Measurements from ENCODE around the gene PCDHGB2.
A peak's percentile ranks its signal among the peaks of the same experiment; 100 is the strongest.
"Not testable (repeated sequence)": the region's sequence is repeated elsewhere in the genome, so short reads cannot be mapped to it uniquely, and the experiment has no call there.

The PCDHGB2 gene

DNA sequence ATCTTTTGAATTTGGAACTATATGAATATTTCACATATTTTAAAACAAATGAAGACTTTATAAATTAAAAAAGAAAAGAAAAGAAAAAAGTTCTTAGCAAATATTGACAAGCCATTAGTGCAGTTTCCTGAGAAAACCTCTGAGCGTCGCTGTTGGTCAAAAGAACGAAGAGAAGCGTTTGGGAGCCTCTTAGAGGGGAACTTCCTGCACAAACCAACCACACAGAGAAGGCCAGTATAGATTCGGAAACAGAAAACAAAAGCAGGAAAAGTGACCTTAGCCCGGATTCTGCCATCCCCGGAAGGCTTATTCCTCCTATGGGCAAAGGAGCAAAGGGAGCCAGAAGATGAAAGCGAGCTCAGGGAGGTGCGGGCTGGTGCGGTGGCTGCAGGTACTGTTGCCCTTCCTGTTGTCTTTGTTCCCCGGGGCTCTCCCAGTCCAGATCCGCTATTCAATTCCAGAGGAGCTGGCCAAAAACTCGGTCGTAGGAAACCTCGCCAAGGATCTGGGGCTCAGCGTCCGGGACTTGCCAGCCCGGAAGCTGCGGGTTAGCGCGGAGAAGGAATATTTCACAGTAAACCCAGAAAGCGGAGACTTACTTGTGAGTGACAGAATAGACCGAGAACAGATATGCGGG, at the start of gene PCDHGB2:
Gene PCDHGB2 (plus strand): TSS at position 205 of the 637 bp plus-strand sequence. CDS start 142 bp downstream, at position 347.
- peak; percentile 30 for DNase-seq (ENCODE audit: low spot score)

DNA sequence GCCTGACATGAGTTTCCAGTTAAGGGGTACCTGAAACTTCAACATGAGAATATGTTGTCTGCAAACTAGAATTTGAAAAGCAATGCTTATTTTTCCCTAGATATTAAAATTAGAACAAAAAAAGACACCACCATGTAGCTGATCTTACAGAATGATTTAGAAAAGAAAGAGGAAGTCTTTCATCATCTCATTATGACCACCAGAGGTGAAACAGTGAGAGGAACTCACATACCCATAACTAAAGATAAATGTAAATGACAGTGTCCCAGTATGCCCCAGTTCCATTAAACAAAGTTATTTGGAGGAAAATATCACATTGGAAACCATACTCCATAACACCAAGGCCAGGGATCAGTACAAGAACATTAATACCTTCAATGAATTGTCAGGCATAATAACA, 46.1 kb upstream of the PCDHGB2 start:
- DNase-seq (ENCODE audit: low spot score): no peak

DNA sequence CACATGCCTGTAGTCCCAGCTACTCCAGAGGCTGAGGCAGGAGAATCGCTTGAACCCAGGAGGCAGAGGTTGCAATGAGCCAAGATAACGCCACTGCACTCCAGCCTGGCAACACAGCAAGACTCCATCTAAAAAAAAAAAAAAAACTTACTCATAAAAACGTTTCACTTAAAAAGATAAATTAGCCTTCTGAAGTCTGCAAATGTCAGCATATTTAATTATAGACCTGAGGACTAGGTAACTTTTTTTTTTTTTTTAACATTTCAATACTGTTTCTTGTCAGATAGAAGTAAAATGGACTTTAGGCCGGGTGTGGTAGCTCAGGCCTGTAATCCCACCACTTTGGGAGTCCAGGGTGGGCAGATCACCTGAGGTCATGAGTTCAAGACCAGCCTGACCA, 42.8 kb upstream of the PCDHGB2 start:
- DNase-seq (ENCODE audit: low spot score): not testable (repeated sequence)

DNA sequence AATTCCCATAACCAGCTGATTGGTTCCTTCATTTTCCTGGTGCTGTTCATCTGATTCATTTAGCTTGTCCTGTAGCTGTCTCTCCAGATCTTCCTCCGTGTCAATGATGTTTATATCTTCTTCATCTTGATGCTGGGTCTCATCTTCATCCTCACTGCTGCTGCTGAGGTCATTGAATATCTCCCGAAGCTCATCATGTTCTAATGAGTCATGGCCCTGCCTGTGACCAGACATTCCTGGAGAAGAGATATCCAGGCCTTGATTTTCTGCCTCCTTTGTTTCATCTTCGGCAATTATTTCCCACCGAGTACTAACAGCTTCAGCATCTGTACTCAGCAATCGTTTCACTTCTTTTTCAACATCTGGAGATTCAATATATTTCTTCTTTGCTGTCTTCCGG, 40.6 kb upstream of the PCDHGB2 start:
- DNase-seq (ENCODE audit: low spot score): no peak

DNA sequence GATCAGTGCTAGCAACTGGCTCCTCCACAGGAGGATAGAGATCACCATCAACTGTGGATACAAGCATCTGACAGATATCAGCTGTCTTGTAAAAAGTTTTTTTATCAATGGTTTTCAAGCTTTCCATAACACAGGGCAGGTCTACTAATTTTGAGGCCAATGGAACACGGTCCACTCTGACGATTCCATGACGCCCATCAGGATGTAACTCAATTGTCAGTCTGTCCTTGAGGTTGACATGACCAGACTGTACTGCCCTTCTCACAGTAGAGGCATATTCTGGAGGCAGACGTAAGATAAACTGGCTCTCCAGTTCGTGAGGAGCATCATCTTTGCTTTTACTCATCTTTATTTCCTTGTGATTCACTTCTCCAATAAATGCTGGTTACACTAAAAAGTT, 40.1 kb upstream of the PCDHGB2 start:
- no peak for DNase-seq (ENCODE audit: low spot score)

DNA sequence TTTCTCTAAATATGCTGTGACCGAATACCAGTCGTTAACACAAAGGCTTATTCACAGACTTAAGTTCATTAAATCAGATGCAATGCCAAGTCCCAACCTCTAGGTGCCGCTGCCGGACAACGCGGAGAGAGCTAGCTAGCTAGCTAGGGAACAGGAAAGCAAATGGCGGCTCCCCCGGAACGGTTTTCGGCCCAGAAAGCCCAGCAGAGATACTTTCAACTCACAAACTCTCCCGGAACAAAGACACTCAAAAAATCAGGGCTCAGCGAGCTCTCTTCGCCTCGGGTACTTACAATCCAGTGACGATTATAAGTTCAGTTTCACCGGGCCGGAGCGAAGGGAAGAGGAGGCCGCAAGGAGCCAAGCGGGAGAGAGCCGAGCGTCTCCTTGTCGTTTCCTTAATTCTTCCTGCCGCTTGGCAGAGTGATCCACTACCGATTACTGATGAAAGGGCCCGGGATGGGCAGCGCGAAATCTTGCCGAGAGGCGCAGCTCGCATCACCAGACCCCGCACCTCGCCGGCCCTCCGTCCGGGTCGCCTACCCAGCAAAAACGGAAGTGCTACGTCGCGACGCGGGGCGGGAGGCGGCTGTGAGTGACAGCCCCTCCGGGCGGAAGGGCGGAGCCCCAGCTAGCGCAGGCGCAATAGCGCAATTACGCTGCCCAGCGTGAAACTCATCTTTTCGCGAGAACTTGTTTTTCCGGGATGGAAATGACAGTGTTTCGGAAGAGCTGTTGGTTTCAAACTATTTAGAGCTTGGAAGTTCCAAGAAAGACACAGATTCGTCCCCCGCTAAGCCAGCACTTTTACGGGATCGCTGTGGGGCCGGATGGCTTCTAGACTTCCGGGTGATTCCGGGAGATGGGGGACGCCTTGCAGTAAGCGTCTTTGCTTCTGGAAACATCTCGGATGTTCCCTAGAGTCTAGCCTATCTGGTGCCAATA, 39.3 kb upstream of the PCDHGB2 start, which contains the start of gene TAF7:
Gene TAF7 (minus strand): TSS at position 560 of the 945 bp plus-strand sequence. CDS start 740 bp downstream, outside the sequence.
- DNase-seq (ENCODE audit: low spot score): peak; percentile 91

DNA sequence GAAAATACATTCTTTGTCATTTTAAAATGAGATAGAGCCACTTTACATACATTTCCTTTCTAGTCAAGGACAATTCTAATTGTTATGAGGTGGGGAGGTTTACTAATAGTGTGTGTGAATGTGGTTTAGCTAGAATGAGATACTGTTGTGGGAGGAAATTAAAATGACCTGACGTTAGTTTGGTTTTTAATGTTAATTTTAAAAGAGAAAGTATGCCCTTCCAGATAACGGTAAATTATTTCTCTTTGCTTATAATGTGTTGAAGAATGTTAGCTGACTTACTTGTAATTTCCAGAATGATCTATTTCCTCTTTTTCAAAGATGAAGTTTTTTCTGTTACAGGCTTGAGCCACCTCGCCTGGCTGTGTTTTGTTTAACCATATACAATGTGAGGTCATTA, 37.5 kb upstream of the PCDHGB2 start:
- no peak for DNase-seq (ENCODE audit: low spot score)

DNA sequence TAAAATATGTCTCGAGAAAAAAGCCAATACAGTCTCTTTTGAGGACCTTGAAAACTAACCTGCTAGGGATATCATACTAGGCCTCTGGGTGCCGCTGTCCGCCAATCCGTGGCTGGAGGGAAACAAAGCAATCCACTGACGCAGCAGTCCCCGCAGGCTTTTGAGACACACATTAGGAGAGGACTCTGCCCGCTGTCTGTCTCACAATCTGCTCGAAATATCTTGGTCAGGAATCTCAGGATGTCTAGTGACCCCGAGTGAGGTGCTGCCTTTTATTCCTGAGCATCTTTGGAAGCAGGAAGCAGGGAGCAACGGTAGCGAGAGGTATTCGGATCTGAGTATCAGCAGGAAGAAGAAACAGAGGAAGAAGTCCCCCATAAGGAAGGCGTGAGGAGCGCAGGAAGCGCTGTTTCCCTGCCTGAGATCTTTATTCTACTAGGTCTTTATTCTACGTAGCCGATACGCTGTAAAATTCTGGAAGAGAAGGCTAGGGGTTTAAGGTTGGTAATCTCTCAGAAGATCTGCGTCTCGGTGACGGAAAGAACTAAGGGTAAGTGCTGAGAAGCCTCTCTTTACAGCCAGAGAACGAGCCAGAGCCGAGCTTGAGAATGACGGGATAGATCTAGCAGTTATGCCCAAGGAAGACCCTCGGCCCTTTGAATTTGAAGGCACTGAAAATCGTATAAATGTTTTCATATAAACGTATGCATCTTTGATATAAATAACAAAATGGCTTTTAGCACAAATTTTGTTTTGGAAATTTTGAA, 33.5 kb upstream of the PCDHGB2 start:
- peak; percentile 62 for DNase-seq (ENCODE audit: low spot score)

DNA sequence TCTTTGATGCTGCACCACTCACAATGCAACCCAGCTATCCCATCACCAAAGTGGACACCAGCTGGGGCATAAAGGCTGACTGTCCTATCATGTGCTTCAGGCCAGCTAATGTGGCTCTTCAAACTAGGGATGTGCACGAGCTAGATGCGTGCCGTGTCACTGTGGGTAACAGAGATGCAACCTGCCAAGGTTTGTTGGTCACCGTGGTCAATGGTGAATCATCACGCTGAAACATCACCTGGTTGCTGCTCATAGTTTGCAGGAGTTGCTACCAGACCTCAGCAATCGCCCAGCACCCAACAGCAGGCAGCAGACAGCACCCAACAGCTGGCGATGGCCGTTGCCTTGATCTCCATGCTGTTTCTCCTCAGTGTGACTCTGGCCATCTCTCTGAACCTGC, 31.6 kb upstream of the PCDHGB2 start:
- no peak for DNase-seq (ENCODE audit: low spot score)

DNA sequence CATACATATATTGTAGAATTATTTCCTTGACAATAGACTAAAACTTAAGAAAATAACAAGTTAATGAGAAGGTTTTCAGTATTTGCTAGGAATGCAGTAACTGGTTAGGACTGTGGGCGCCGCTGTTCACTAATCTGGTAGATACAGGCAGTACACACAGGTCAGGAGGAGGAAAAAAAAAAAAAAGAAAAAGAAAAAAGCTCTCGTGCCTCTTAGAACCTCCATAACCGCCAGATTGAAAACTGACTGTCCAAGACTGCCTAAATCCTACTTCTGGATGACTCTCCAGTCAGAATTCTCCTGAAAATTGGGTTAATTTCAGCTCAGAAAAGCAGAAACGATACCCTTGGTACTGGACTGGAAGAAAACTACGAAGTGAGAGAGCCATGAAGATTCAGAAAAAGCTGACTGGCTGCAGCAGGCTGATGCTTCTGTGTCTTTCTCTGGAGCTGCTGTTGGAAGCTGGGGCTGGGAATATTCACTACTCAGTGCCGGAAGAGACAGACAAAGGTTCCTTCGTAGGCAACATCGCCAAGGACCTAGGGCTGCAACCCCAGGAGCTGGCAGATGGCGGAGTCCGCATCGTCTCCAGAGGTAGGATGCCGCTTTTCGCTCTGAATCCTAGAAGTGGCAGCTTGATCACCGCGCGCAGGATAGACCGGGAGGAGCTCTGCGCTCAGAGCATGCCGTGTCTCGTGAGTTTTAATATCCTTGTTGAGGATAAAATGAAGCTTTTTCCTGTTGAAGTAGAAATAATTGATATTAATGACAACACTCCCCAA, 29.3 kb upstream of the PCDHGB2 start, which contains the start of gene PCDHGA1:
Gene PCDHGA1 (plus strand): TSS at position 216 of the 782 bp plus-strand sequence.
- DNase-seq (ENCODE audit: low spot score): no peak

DNA sequence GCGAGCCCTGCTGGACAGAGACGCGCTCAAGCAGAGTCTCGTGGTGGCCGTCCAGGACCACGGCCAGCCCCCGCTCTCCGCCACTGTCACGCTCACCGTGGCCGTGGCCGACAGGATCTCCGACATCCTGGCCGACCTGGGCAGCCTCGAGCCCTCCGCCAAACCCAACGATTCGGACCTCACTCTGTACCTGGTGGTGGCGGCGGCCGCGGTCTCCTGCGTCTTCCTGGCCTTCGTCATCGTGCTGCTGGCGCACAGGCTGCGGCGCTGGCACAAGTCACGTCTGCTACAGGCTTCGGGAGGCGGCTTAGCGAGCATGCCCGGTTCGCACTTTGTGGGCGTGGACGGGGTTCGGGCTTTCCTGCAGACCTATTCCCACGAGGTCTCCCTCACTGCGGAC, 27.2 kb upstream of the PCDHGB2 start:
- DNase-seq (ENCODE audit: low spot score): not testable (repeated sequence)

DNA sequence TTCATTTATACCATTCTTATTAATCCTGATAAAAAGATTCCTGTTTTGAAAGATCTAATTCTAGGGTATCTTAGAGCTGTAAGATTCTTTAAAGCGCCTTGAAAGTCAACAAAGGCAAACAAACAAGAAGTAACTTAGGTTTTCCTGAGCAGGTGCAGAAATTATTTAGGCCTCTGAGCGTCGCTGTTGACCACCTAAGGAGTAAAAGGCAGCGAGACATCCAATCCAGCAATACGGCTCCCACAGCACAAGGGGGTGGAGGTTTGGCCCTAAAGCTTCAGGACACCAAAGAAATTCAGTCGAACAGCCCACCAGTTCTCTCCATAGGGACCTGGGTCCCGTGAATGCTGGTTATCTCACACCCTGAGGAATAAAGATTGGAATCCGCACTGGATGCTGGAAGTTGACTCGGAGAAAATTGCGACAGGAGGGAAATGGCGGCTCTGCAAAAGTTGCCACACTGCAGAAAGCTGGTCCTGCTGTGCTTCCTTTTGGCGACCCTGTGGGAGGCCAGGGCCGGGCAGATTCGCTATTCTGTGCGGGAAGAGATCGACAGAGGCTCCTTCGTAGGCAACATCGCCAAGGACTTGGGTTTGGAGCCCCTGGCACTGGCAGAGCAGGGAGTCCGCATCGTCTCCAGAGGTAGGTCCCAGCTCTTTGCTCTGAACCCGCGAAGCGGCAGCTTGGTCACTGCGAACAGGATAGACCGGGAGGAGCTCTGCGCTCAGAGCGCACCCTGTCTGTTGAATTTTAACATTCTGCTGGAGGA, 21.1 kb upstream of the PCDHGB2 start, which contains the start of gene PCDHGA2:
Gene PCDHGA2 (plus strand): TSS at position 223 of the 769 bp plus-strand sequence.
- no peak for DNase-seq (ENCODE audit: low spot score)

DNA sequence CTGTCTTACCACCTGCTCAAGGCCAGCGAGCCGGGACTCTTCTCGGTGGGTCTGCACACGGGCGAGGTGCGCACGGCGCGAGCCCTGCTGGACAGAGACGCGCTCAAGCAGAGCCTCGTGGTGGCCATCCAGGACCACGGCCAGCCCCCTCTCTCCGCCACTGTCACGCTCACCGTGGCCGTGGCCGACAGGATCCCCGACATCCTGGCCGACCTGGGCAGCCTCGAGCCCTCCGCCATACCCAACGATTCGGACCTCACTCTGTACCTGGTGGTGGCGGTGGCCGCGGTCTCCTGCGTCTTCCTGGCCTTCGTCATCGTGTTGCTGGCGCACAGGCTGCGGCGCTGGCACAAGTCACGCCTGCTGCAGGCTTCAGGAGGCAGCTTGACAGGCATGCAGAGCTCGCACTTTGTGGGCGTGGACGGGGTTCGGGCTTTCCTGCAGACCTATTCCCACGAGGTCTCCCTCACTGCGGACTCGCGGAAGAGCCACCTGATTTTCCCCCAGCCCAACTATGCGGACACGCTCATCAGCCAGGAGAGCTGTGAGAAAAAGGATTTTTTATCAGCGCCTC, 18.9 kb upstream of the PCDHGB2 start:
- DNase-seq (ENCODE audit: low spot score): not testable (repeated sequence)

DNA sequence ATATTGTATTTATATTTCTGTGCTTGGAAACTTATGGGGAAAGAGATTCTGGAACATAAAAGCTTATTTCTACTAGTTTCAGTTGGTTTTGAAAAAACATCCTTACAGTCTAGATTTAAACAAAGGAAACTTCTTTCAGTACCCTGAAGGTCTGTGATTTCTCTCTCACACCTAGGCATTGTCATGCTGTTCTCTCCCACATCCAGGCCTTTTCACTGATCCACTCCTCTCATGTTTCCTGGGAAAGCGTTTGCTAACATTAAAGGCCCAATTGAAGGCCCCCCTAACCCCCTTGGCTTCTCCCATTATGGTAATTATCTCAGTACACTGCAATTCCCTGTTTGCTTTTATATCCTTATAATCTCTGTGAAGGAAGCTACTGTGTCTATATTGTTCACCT, 17.0 kb upstream of the PCDHGB2 start:
- DNase-seq (ENCODE audit: low spot score): no peak

DNA sequence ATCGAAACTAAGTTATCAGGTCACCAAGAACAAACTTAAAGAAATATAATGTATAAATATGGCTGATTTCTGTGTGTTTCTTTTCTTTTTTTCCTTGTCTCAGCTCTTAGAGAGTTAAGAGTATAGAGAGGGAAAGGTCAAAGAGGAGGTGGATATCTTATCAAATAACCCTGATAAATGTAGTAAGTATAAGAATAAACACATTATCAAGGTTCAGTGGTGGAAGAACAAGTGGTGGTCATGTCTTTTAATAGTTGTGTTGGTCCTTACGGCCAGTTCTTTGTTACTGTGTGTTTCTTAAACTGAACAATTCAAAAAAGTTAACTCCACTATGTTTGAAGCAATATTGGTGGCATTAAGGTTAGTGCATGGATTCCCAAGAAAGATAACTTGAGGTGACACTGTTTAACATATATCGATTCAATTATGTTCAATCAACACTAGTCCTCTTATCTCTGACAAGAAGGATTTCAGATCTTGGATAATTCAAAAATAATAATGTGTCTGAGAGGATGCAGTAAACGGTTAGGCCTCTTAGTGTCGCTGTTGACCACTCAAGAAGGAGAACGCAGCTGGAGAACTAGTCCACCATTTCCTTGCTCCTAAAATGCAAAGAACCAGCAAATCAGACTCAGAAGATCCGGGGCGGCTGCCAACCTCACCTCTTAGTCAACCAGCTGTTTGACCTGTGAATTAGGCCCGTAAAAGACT, 16.4 kb upstream of the PCDHGB2 start, which contains the start of gene PCDHGA3:
Gene PCDHGA3 (plus strand): TSS at position 588 of the 711 bp plus-strand sequence. CDS start 205 bp downstream, outside the sequence.
- no peak for DNase-seq (ENCODE audit: low spot score)

DNA sequence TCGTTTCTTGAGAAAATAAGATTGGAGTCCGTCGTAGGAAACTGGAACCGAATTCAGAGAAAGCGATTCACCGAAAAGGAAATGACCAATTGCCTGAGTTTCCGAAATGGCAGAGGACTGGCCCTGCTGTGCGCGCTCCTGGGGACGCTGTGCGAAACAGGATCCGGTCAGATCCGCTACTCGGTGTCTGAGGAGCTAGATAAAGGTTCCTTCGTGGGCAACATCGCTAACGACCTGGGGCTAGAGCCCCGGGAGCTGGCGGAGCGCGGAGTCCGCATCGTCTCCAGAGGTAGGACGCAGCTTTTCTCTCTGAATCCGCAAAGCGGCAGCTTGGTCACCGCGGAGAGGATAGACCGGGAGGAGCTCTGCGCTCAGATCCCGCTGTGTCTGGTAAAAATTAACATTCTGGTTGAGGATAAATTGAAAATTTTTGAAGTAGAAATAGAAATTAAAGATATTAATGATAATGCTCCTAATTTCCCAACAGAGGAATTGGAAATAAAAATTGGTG, 15.8 kb upstream of the PCDHGB2 start:
- DNase-seq (ENCODE audit: low spot score): no peak

DNA sequence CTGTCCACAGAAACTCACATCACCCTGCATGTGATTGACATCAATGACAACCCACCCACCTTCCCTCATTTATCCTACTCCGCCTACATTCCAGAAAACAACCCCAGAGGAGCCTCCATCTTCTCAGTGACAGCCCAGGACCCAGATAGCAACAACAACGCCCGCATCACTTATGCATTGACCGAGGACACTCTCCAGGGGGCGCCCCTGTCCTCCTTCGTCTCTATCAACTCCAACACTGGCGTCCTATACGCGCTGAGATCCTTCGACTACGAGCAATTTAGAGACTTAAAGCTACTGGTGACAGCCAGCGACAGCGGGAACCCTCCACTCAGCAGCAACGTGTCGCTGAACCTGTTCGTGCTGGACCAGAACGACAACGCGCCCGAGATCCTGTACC, 14.5 kb upstream of the PCDHGB2 start:
- no peak for DNase-seq (ENCODE audit: low spot score)

DNA sequence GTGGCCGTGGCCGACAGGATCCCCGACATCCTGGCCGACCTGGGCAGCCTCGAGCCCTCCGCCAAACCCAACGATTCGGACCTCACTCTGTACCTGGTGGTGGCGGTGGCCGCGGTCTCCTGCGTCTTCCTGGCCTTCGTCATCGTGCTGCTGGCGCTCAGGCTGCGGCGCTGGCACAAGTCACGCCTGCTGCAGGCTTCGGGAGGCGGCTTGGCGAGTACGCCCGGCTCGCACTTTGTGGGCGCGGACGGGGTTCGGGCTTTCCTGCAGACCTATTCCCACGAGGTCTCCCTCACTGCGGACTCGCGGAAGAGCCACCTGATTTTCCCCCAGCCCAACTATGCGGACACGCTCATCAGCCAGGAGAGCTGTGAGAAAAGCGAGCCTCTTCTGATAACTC, 13.8 kb upstream of the PCDHGB2 start:
- DNase-seq (ENCODE audit: low spot score): not testable (repeated sequence)

Data from pons (tissue), 1 donor.